Measurements from ENCODE around the gene MBD3L2.
A peak's percentile ranks its signal among the peaks of the same experiment; 100 is the strongest.

The MBD3L2 gene

DNA sequence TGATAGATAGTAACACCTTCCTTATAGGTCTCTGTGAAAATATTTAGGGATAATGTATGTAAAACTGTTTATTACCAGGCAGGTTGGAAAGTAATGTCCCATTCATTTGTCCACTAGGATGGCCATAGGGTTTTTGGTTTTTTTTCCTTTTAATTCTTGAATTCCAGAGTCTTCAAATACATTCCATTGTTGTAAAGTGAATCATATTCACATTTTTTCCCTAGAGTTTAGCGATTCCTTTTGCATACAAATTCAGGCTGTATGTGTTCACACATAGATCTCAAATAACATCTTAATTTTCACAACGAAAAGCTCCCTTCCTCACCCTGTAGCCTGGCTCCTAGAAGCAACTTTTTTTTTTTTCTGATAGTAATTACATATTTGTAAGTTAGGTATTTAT lies 18.6 kb downstream of the MBD3L2 start:
- Histone ChIP-seq H4K20me1 (ENCODE audit: low read depth, low read length) (no peaks in the 10 kb centered on the region), H3K79me2 (ENCODE audit: insufficient read depth, low read length) (peaks cover 20% of the 10 kb centered on the region), H3F3A (ENCODE audit: insufficient read depth) (peaks cover 6% of the 10 kb centered on the region), H3K9ac (ENCODE audit: low read length) (no peak overlapping the region), H3K9me2 (replicated peaks; ENCODE audit: insufficient read depth, low read length) (no peaks in the 10 kb centered on the region), H3K36me3 (ENCODE audit: low read length) (peaks cover 11% of the 10 kb centered on the region), H3K27me3 (ENCODE audit: low read length) (no peaks in the 10 kb centered on the region), H3K4me3 (ENCODE audit: insufficient read depth, low read length, poor library complexity, severe bottlenecking) (no peak overlapping the region), H3K9me3 (ENCODE audit: insufficient read depth, low read length) (no peaks in the 10 kb centered on the region), H3K27ac (ENCODE audit: low read depth, low read length) (no peak overlapping the region), H3K4me2 (ENCODE audit: low read depth, low read length, poor library complexity, severe bottlenecking) (no peak overlapping the region), H2AFZ (ENCODE audit: low read depth, low read length, severe bottlenecking) (no peak overlapping the region)
- TF ChIP-seq, protein P1, sequence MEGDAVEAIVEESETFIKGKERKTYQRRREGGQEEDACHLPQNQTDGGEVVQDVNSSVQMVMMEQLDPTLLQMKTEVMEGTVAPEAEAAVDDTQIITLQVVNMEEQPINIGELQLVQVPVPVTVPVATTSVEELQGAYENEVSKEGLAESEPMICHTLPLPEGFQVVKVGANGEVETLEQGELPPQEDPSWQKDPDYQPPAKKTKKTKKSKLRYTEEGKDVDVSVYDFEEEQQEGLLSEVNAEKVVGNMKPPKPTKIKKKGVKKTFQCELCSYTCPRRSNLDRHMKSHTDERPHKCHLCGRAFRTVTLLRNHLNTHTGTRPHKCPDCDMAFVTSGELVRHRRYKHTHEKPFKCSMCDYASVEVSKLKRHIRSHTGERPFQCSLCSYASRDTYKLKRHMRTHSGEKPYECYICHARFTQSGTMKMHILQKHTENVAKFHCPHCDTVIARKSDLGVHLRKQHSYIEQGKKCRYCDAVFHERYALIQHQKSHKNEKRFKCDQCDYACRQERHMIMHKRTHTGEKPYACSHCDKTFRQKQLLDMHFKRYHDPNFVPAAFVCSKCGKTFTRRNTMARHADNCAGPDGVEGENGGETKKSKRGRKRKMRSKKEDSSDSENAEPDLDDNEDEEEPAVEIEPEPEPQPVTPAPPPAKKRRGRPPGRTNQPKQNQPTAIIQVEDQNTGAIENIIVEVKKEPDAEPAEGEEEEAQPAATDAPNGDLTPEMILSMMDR (IDR thresholded peaks at IDR 0.05; ENCODE audit: insufficient read depth, low read length, poor library complexity, severe bottlenecking) = no peak
- TF ChIP-seq EZH2phosphoT487 (conservative IDR thresholded peaks at IDR 0.05; ENCODE audit: low read length) = no peak

DNA sequence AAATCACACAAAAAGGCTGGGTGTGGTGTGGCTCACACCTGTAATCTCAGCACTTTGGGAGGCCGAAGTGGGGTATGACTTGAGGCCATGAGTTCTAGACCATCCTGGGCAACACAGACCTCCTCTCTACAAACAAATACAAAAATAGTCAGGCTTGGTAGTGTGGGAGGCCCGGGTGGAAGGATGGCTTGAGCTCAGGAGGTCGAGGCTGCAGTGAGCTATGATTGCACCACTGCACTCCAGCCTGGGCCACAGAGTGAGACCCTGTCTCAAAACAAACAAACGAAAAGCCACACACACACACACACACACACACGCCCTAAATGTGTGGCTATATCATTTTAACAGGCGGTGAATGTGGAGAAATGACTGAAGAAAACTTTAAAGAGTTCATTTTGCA lies 19.5 kb downstream of the MBD3L2 start:
- peak overlapping the region; percentile 16; the same call in 1 of the 2 replicates for H3K9ac ChIP-seq (ENCODE audit: low read length)

DNA sequence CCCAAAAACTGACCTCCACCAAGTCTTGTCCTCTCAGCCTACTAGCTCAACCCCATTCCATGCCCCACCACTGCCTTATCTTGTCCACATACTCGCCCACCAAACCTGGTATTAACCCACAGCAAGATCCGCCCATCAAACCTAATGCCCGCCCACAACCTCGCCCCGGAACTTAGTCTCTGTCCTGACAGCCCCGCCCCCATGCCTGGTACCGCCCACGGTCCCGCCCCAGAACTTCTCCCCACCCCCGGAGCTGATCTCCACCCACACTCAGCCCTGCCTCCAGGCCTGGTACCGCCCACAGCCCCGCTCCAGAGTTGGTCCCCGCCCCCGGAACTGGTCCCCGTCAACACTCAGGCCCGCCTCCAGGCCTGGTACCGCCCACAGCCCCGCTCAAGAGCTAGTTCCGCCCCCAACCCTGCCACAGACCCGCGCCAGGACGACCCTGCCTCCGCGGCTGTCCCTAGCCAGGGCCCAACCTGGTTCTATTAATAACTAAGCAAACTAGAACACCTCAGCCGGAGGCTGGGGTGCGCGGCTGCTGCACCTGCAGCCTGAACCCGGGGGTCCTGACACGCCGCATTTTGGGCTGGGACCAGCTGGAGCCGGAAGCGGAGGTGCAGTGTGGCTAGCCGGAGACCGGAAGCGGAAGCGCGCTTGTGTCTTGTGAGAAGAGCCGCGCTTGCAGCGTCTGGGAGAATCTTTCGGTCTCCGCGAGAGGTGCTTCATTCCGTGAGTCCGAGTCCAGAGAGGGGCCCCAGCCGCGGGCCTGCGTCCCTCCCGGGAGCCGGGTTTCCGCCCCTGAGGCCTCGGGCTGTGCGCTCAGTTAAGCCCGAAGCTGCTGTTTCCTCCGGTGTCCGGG lies 20.2 kb downstream of the MBD3L2 start, which contains the start of gene ZNF557:
ZNF557 (plus strand) TSS at position 662 of the 862 bp plus-strand sequence. CDS start 5,372 bp downstream, outside the sequence.
- Histone ChIP-seq H3K9me2 (replicated peaks; ENCODE audit: insufficient read depth, low read length) (no peaks in the 10 kb centered on the region), H2AFZ (ENCODE audit: low read depth, low read length, severe bottlenecking) (peak within 1 kb of the TSS; percentile 93), H3K9ac (ENCODE audit: low read length) (peak within 1 kb of the TSS; percentile 87), H3K27me3 (ENCODE audit: low read length) (no peaks in the 10 kb centered on the region), H3K9me3 (ENCODE audit: insufficient read depth, low read length) (no peaks in the 10 kb centered on the region), H3K36me3 (ENCODE audit: low read length) (peaks cover 14% of the 10 kb centered on the region), H3K79me2 (ENCODE audit: insufficient read depth, low read length) (peaks cover 20% of the 10 kb centered on the region), H3K27ac (ENCODE audit: low read depth, low read length) (peak within 1 kb of the TSS; percentile 84), H3F3A (ENCODE audit: insufficient read depth) (peaks cover 6% of the 10 kb centered on the region; the same call in 1 of the 2 replicates), H4K20me1 (ENCODE audit: low read depth, low read length) (no peaks in the 10 kb centered on the region), H3K4me2 (ENCODE audit: low read depth, low read length, poor library complexity, severe bottlenecking) (peak within 1 kb of the TSS; percentile 84), H3K4me3 (ENCODE audit: insufficient read depth, low read length, poor library complexity, severe bottlenecking) (peak within 1 kb of the TSS; percentile 84)
- TF ChIP-seq, protein P1 (IDR thresholded peaks at IDR 0.05; ENCODE audit: insufficient read depth, low read length, poor library complexity, severe bottlenecking) = no peak
- no peak for TF ChIP-seq EZH2phosphoT487 (conservative IDR thresholded peaks at IDR 0.05; ENCODE audit: low read length)

More for the DNA sequence above, 19.5 kb downstream of the MBD3L2 start:
- H3K36me3 ChIP-seq (ENCODE audit: low read length) = peaks cover 13% of the 10 kb centered on the region
- no peaks in the 10 kb centered on the region for H3K27me3 ChIP-seq (ENCODE audit: low read length)
- no peaks in the 10 kb centered on the region for H3K9me2 ChIP-seq (replicated peaks; ENCODE audit: insufficient read depth, low read length)
- peak overlapping the region; percentile 24 for H3K4me3 ChIP-seq (ENCODE audit: insufficient read depth, low read length, poor library complexity, severe bottlenecking)
- no peaks in the 10 kb centered on the region for H3K9me3 ChIP-seq (ENCODE audit: insufficient read depth, low read length)
- no peaks in the 10 kb centered on the region for H4K20me1 ChIP-seq (ENCODE audit: low read depth, low read length)
- H3K4me2 ChIP-seq (ENCODE audit: low read depth, low read length, poor library complexity, severe bottlenecking) = peak overlapping the region; percentile 51
- peaks cover 6% of the 10 kb centered on the region; the same call in 1 of the 2 replicates for H3F3A ChIP-seq (ENCODE audit: insufficient read depth)
- peak overlapping the region; percentile 61 for H2AFZ ChIP-seq (ENCODE audit: low read depth, low read length, severe bottlenecking)
- TF ChIP-seq, protein P1 (IDR thresholded peaks at IDR 0.05; ENCODE audit: insufficient read depth, low read length, poor library complexity, severe bottlenecking) = no peak
- no peak for TF ChIP-seq EZH2phosphoT487 (conservative IDR thresholded peaks at IDR 0.05; ENCODE audit: low read length)
- H3K27ac ChIP-seq (ENCODE audit: low read depth, low read length) = no peak overlapping the region
- peaks cover 20% of the 10 kb centered on the region for H3K79me2 ChIP-seq (ENCODE audit: insufficient read depth, low read length)
